WERI-Rb-1 (cell line): ENCODE measurements around the gene TRAK2.

Experiments
- DNase-seq: peaks from one replicate; pipeline ENCODE4 v3.0.0-alpha.2; 2020
- H3K27ac ChIP-seq: fragments of 250-450 bp; sonication (Bioruptor Pico); 2 replicates; pipeline ENCODE4 v1.5.1; 2020; ENCODE audit warnings: mild to moderate bottlenecking, moderate library complexity
- H3K27me3 ChIP-seq: fragments of 250-450 bp; sonication (Bioruptor Pico); 2 replicates; pipeline ENCODE4 v1.5.1; 2021; ENCODE audit warnings: mild to moderate bottlenecking, low read depth, moderate library complexity; ENCODE audit not compliant: insufficient read depth, severe bottlenecking
- H3K36me3 ChIP-seq: fragments of 250-450 bp; sonication (Bioruptor Pico); 2 replicates; pipeline ENCODE4 v1.5.1; 2020; ENCODE audit warnings: mild to moderate bottlenecking, moderate library complexity
- H3K4me3 ChIP-seq: 2 replicates; pipeline ENCODE4 v1.5.1; 2011; ENCODE audit warnings: low read depth, mild to moderate bottlenecking, control low read depth, low read length
- H3K9me3 ChIP-seq: fragments of 250-450 bp; sonication (Bioruptor Pico); 2 replicates; pipeline ENCODE4 v1.5.1; 2021; ENCODE audit warnings: mild to moderate bottlenecking, moderate library complexity; ENCODE audit not compliant: severe bottlenecking
- CTCF ChIP-seq: IDR thresholded peaks from 2 replicates; pipeline ENCODE4 v1.5.1; 2011; ENCODE audit warnings: low read depth, mild to moderate bottlenecking, control low read depth, inconsistent platforms, low read length

Gene TRAK2

GRCh38 chr2:201467666-201468065, 16.4 kb upstream of the TRAK2 start:
- DNase-seq, result no peak
- no peaks in the 10 kb centered on the region for H3K9me3 ChIP-seq
- no peak overlapping the region for H3K27ac ChIP-seq
- no peak overlapping the region for H3K4me3 ChIP-seq
- H3K36me3 ChIP-seq, result peaks cover 89% of the 10 kb centered on the region
- H3K27me3 ChIP-seq, result no peaks in the 10 kb centered on the region
- TF ChIP-seq CTCF, result no peak

GRCh38 chr2:201466050-201466675, 14.9 kb upstream of the TRAK2 start:
- Histone ChIP-seq H3K27ac (peak overlapping the region; percentile 64), H3K4me3 (no peak overlapping the region), H3K9me3 (no peaks in the 10 kb centered on the region), H3K27me3 (no peaks in the 10 kb centered on the region), H3K36me3 (peaks cover 89% of the 10 kb centered on the region)
- DNase-seq, result no peak
- no peak for TF ChIP-seq CTCF

GRCh38 chr2:201465524-201465971, 14.3 kb upstream of the TRAK2 start:
- no peak for DNase-seq
- Histone ChIP-seq H3K4me3 (no peak overlapping the region), H3K27me3 (no peaks in the 10 kb centered on the region), H3K36me3 (peaks cover 88% of the 10 kb centered on the region), H3K9me3 (no peaks in the 10 kb centered on the region), H3K27ac (peak overlapping the region; percentile 64)
- no peak for TF ChIP-seq CTCF

DNA sequence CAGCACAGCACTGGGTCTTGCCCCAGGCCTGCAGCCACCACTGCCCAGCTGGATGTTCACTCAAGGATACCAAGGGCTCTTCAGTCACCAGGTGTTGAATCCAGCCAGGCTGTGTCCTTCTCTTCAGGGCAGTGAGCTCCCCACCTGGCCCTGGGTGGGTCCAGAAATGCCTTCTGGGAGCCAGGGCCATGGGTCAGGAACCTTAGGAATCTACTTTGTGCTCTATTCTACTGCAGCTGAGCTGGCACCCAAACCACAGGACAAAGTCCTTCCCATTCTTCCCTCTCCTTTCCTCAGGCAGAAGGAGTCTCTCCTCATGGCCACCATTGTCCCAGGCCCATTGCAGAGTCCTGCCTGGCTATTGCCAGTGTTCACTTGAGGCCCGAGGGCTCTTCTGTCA, 13.3 kb upstream of the TRAK2 start:
- peaks cover 86% of the 10 kb centered on the region for H3K36me3 ChIP-seq

GRCh38 chr2:201460532-201460931, 9.3 kb upstream of the TRAK2 start:
- Histone ChIP-seq H3K9me3 (no peaks in the 10 kb centered on the region), H3K4me3 (no peak overlapping the region), H3K27ac (no peak overlapping the region), H3K27me3 (no peaks in the 10 kb centered on the region), H3K36me3 (peaks cover 86% of the 10 kb centered on the region)
- no peak for TF ChIP-seq CTCF
- no peak for DNase-seq

More for the DNA sequence above, 13.3 kb upstream of the TRAK2 start:
- TF ChIP-seq CTCF, result no peak
- Histone ChIP-seq H3K27me3 (no peaks in the 10 kb centered on the region), H3K27ac (no peak overlapping the region), H3K4me3 (no peak overlapping the region), H3K9me3 (no peaks in the 10 kb centered on the region)
- DNase-seq, result no peak

DNA sequence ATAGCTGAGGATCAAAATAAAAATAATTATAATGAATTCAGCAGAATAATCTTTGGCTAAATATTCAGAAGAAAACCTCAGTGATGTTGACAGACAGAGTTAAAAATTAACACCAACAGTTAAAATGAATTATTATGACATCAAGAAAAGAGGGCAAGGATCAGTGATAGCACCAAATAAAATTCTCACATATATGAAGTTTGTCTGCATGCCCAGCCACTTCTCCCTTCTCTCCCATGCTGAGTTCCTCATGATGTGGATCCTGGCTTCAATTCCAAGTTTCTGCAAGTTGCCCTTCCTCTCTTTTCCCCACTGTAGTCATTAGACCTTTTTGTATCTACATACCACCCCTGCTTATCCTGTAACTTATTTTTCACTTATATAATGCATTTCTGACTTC, 7.1 kb upstream of the TRAK2 start:
- no peak for TF ChIP-seq CTCF
- no peaks in the 10 kb centered on the region for H3K9me3 ChIP-seq
- no peak for DNase-seq
- no peaks in the 10 kb centered on the region for H3K27me3 ChIP-seq
- H3K36me3 ChIP-seq, result peaks cover 74% of the 10 kb centered on the region
- no peak overlapping the region for H3K27ac ChIP-seq
- no peak overlapping the region for H3K4me3 ChIP-seq
